ENCODE results near the gene SDSL.

SDSL gene

DNA sequence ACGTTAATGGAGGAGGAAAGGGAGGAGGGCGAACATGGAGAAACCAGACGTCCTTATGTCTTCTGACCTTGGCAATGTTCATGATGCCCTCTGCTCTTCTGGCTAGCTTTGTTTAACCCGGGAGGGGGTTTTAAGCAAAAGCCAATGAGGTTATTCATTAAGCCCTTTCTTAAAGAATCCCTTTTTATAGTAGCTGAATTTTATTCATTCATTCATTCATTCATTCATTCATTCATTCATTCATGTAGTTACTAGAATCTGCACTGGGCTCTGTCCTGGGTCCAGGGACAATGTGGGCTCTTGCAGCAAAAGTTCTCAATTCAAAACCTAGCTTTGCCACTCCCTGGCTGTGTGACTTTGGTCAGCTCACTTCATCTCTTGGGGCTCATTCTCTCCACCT is 35.5 kb downstream of the SDSL start:
- TF ChIP-seq, protein P1, sequence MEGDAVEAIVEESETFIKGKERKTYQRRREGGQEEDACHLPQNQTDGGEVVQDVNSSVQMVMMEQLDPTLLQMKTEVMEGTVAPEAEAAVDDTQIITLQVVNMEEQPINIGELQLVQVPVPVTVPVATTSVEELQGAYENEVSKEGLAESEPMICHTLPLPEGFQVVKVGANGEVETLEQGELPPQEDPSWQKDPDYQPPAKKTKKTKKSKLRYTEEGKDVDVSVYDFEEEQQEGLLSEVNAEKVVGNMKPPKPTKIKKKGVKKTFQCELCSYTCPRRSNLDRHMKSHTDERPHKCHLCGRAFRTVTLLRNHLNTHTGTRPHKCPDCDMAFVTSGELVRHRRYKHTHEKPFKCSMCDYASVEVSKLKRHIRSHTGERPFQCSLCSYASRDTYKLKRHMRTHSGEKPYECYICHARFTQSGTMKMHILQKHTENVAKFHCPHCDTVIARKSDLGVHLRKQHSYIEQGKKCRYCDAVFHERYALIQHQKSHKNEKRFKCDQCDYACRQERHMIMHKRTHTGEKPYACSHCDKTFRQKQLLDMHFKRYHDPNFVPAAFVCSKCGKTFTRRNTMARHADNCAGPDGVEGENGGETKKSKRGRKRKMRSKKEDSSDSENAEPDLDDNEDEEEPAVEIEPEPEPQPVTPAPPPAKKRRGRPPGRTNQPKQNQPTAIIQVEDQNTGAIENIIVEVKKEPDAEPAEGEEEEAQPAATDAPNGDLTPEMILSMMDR (IDR thresholded peaks at IDR 0.05; ENCODE audit: low read depth, low read length, poor library complexity, severe bottlenecking), result no peak
- TF ChIP-seq EZH2phosphoT487 (IDR thresholded peaks at IDR 0.05; ENCODE audit: borderline replicate concordance, low read length), result no peak
- Histone ChIP-seq H3K9me3 (ENCODE audit: control insufficient read depth, insufficient read depth, low read length) (no peaks in the 10 kb centered on the region), H3K4me3 (ENCODE audit: low read length) (no peak overlapping the region), H3F3A (ENCODE audit: control insufficient read depth, insufficient read depth) (no peaks in the 10 kb centered on the region), H4K20me1 (ENCODE audit: control insufficient read depth, insufficient read depth, low read depth, low read length) (no peaks in the 10 kb centered on the region), H3K9me2 (replicated peaks; ENCODE audit: control insufficient read depth, low read length) (no peaks in the 10 kb centered on the region), H3K27ac (ENCODE audit: low read depth, low read length) (no peak overlapping the region), H3K27me3 (ENCODE audit: control insufficient read depth, low read length) (peaks cover 3% of the 10 kb centered on the region; the same call in 1 of the 2 replicates), H3K79me2 (ENCODE audit: control insufficient read depth, low read length) (no peaks in the 10 kb centered on the region), H3K4me2 (ENCODE audit: low read length) (no peak overlapping the region), H3K4me1 (ENCODE audit: control insufficient read depth, low read length) (peaks cover 9% of the 10 kb centered on the region), H3K36me3 (ENCODE audit: control insufficient read depth, low read length) (no peaks in the 10 kb centered on the region)

DNA sequence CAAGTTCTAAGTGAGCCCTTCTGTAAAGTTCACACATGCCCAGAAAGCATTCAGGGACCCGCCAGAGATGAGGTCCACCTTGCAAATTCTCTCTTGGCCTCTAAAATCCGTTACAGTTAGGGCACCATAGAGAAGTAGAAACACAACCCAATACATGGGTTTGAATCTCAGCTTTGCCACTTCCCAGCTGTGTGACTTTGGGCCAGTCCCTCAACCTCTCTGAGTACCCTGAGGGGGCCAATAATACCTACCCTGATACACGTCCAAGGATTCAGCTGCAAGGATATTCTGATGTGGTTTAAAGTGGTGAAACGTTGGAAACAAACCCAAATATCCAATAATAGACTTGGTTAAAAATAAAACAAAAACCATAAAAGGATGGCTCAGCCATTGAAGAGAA is 37.8 kb downstream of the SDSL start:
- H3K9me3 ChIP-seq (ENCODE audit: control insufficient read depth, insufficient read depth, low read length), result no peaks in the 10 kb centered on the region
- H3K9me2 ChIP-seq (replicated peaks; ENCODE audit: control insufficient read depth, low read length), result no peaks in the 10 kb centered on the region
- no peaks in the 10 kb centered on the region for H3K79me2 ChIP-seq (ENCODE audit: control insufficient read depth, low read length)
- no peak overlapping the region for H3K4me3 ChIP-seq (ENCODE audit: low read length)
- no peaks in the 10 kb centered on the region for H3F3A ChIP-seq (ENCODE audit: control insufficient read depth, insufficient read depth)
- peaks cover 9% of the 10 kb centered on the region for H3K4me1 ChIP-seq (ENCODE audit: control insufficient read depth, low read length)
- no peak overlapping the region for H3K4me2 ChIP-seq (ENCODE audit: low read length)
- H4K20me1 ChIP-seq (ENCODE audit: control insufficient read depth, insufficient read depth, low read depth, low read length), result no peaks in the 10 kb centered on the region
- H3K27me3 ChIP-seq (ENCODE audit: control insufficient read depth, low read length), result peaks cover 3% of the 10 kb centered on the region; the same call in 1 of the 2 replicates
- TF ChIP-seq EZH2phosphoT487 (IDR thresholded peaks at IDR 0.05; ENCODE audit: borderline replicate concordance, low read length), result no peak
- TF ChIP-seq, protein P1 (IDR thresholded peaks at IDR 0.05; ENCODE audit: low read depth, low read length, poor library complexity, severe bottlenecking), result no peak
- no peaks in the 10 kb centered on the region for H3K36me3 ChIP-seq (ENCODE audit: control insufficient read depth, low read length)
- no peak overlapping the region for H3K27ac ChIP-seq (ENCODE audit: low read depth, low read length)

DNA sequence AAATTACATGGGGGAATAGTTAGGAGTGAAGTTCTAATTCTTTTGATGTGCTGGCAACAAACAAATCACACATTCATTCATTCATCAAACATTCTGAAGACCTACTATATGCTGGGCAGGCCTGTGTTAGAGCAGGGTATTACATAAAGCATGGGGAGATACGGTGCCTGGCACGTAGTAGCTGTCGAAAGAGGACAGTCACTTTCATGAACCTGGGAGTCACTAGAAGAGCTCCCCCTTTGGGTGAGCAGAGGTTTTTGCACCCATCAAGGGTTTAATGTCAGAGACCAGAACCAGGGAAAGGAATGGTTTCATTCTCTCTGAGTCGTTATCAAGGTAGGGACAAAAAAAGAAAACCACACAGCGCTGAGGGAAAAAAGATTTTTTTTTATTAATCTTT is 39.5 kb downstream of the SDSL start:
- Histone ChIP-seq H3K4me1 (ENCODE audit: control insufficient read depth, low read length) (peaks cover 4% of the 10 kb centered on the region), H3F3A (ENCODE audit: control insufficient read depth, insufficient read depth) (no peaks in the 10 kb centered on the region), H3K4me3 (ENCODE audit: low read length) (no peak overlapping the region), H3K9me2 (replicated peaks; ENCODE audit: control insufficient read depth, low read length) (no peaks in the 10 kb centered on the region), H3K79me2 (ENCODE audit: control insufficient read depth, low read length) (no peaks in the 10 kb centered on the region), H3K27me3 (ENCODE audit: control insufficient read depth, low read length) (peaks cover 6% of the 10 kb centered on the region; the same call in 1 of the 2 replicates), H3K4me2 (ENCODE audit: low read length) (no peak overlapping the region), H3K9me3 (ENCODE audit: control insufficient read depth, insufficient read depth, low read length) (no peaks in the 10 kb centered on the region), H3K36me3 (ENCODE audit: control insufficient read depth, low read length) (no peaks in the 10 kb centered on the region), H4K20me1 (ENCODE audit: control insufficient read depth, insufficient read depth, low read depth, low read length) (no peaks in the 10 kb centered on the region), H3K27ac (ENCODE audit: low read depth, low read length) (no peak overlapping the region)
- no peak for TF ChIP-seq EZH2phosphoT487 (IDR thresholded peaks at IDR 0.05; ENCODE audit: borderline replicate concordance, low read length)
- TF ChIP-seq, protein P1 (IDR thresholded peaks at IDR 0.05; ENCODE audit: low read depth, low read length, poor library complexity, severe bottlenecking), result peak; percentile 51
